BLaER1 treated with 17β-estradiol and CSF1 and Interleukin-3, amounts not matched to agents 10 nM and 100 nM (cell line): ENCODE results near the gene COMMD7.

Experiments
- H3K27ac ChIP-seq, 11 experiments: shearing (Covaris generic); formaldehyde crosslinking; 2 replicates each; pipeline ENCODE4 v1.8.1; 2022
- H3K27me3 ChIP-seq, 11 experiments: shearing (Covaris generic); formaldehyde crosslinking; 2 replicates each; pipeline ENCODE4 v1.8.1; 2022
- H3K36me3 ChIP-seq, 11 experiments: shearing (Covaris generic); formaldehyde crosslinking; 2 replicates each; pipeline ENCODE4 v1.8.1; 2022
- H3K4me1 ChIP-seq, 10 experiments: shearing (Covaris generic); formaldehyde crosslinking; 2 replicates each; pipeline ENCODE4 v1.8.1; 2022
- H3K4me2 ChIP-seq, 11 experiments: shearing (Covaris generic); formaldehyde crosslinking; 2 replicates each; pipeline ENCODE4 v1.8.1; 2022
- H3K4me3 ChIP-seq, 10 experiments: shearing (Covaris generic); formaldehyde crosslinking; 2 replicates each; pipeline ENCODE4 v1.8.1; 2022
- H3K9ac ChIP-seq, 11 experiments: shearing (Covaris generic); formaldehyde crosslinking; 2 replicates each; pipeline ENCODE4 v1.8.1; 2022
- H3K9me3 ChIP-seq, 11 experiments: shearing (Covaris generic); formaldehyde crosslinking; replicated peaks in 1 of 11; 2 replicates each; pipeline ENCODE4 v1.8.1; 2022
- H4K20me1 ChIP-seq, 11 experiments: shearing (Covaris generic); formaldehyde crosslinking; 2 replicates each; pipeline ENCODE4 v1.8.1; 2022
- Cebpa-rat ChIP-seq, 11 experiments: shearing (Covaris generic); IDR thresholded peaks; 2 replicates each; pipeline ENCODE4 v1.8.1; 2022

The COMMD7 gene

DNA sequence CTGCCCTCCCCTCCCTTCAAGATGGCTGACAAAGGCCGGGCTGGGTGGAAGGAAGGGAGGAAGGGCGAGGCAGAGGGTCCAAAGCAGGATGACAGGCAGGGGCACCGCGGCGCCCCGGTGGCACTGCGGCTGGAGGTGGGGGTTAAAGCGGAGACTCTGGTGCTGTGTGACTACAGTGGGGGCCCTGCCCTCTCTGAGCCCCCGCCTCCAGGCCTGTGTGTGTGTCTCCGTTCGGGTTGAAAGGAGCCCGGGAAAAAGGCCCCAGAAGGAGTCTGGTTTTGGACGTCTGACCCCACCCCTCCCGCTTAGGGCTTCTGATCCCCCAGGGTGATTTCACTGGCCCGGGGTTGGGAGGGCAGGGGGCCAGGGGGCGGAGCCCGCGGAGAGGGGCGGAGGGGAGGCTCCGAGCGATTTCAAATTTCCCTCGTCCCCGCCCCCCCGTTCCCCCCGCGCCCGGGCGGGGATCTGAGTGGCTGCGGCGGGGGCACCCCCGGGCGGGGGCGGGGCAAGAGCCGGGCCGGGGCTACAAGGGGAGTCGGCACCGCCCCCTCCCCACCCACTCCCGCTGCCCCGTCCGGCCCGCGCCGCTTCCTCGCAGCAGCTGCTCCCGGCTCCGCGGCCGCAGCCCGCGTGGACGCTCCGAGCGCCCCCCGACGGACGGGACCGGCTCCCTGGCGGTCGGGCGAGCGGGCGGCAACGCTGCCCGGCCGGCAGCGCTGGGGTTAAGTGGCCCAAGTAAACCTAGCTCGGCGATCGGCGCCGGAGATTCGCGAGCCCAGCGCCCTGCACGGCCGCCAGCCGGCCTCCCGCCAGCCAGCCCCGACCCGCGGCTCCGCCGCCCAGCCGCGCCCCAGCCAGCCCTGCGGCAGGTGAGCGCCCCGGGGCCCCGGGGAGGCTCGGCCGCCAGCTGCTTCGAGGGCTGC, 18.8 kb upstream of the COMMD7 start, which contains the start of gene DNMT3B:
DNMT3B (plus strand) TSS at position 555 of the 923 bp plus-strand sequence. CDS start 17,939 bp downstream, outside the sequence.
- Histone ChIP-seq H3K36me3 (no peaks in the 10 kb centered on the region), H3K9me3 (no peaks in the 10 kb centered on the region), H3K4me3 (peak within 1 kb of the TSS; percentile 77 to 95 (median 89)), H3K4me2 (peak within 1 kb of the TSS; percentile 88 to 100 (median 99)), H3K27me3 (peaks cover 24 to 32% (median 31%) of the 10 kb centered on the region in 11 experiments), H3K9ac (peak within 1 kb of the TSS; percentile 70 to 87 (median 84)), H4K20me1 (peaks cover 0 to 18% (median 10%) of the 10 kb centered on the region in 11 experiments; a peak in 9 of 22 replicates), H3K4me1 (peaks cover 18 to 40% (median 34%) of the 10 kb centered on the region in 10 experiments), H3K27ac (peak within 1 kb of the TSS; percentile 9 to 80 (median 70); a peak in 20 of 22 replicates)
- TF ChIP-seq Cebpa-rat (IDR thresholded peaks at IDR 0.05): no peak

DNA sequence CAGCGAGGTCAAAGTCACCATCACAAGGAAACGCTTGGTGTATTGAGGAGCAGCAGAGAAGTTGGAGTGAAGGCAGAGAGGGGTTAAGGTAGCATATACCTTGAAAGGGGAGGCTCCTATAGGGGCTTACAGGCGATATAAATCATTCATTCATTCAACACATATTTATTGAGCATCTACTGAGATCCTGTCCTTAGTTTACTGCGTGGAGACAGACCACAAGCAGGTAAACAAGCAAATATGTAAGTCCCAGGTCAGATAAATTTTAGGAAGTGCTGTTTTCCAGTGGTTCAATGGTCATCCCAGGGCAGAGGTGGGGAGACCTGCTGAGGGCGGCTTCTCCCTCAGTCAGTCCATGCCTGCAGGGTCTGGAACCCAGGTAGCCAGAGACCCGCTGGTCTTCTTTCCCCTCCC, 18.2 kb upstream of the COMMD7 start:
- Histone ChIP-seq H3K27me3 (peaks cover 24 to 32% (median 31%) of the 10 kb centered on the region in 11 experiments), H4K20me1 (peaks cover 0 to 18% (median 10%) of the 10 kb centered on the region in 11 experiments; a peak in 9 of 22 replicates), H3K36me3 (no peaks in the 10 kb centered on the region), H3K4me1 (peaks cover 18 to 40% (median 34%) of the 10 kb centered on the region in 10 experiments), H3K27ac (peak overlapping the region in 8 of 11 experiments; percentile 50 to 80 (median 68); a peak in 13 of 22 replicates), H3K9ac (peak overlapping the region; percentile 62 to 87 (median 84); a peak in 16 of 22 replicates), H3K4me3 (peak overlapping the region; percentile 77 to 95 (median 89)), H3K4me2 (peak overlapping the region; percentile 83 to 100 (median 98)), H3K9me3 (no peaks in the 10 kb centered on the region)
- no peak for TF ChIP-seq Cebpa-rat (IDR thresholded peaks at IDR 0.05)

GRCh38 chr20:32756156-32756555, 12.9 kb upstream of the COMMD7 start:
- Histone ChIP-seq H3K9me3 (no peaks in the 10 kb centered on the region), H3K27ac (no peak overlapping the region), H3K4me3 (no peak overlapping the region), H3K36me3 (no peaks in the 10 kb centered on the region), H3K4me2 (no peak overlapping the region), H4K20me1 (no peaks in the 10 kb centered on the region), H3K9ac (no peak overlapping the region), H3K27me3 (no peaks in the 10 kb centered on the region), H3K4me1 (peaks cover 0 to 9% (median 4%) of the 10 kb centered on the region in 10 experiments; a peak in 18 of 20 replicates)
- no peak for TF ChIP-seq Cebpa-rat (IDR thresholded peaks at IDR 0.05)

DNA sequence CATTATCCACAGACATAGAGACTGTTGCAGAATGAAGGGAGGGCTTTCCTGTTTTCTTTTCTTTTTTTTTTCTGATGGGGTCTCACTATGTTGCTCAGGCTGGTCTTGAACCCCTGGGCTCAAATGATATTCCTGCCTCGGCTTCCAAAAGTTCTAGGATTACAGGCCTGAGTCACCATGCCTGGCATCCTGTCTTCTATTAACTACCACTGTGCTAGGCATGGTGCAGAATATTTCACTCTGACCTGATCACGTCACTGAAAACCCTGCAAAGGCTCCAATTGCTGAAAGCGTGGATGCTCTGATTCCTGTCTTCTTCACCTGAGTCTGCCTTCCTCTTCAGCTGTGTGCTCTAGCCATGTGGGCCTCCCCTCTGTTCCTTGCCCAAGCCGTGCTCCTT, 10.5 kb upstream of the COMMD7 start:
- Histone ChIP-seq H4K20me1 (no peaks in the 10 kb centered on the region), H3K9me3 (no peaks in the 10 kb centered on the region), H3K4me2 (no peak overlapping the region), H3K27ac (no peak overlapping the region), H3K9ac (no peak overlapping the region), H3K4me3 (no peak overlapping the region), H3K36me3 (no peaks in the 10 kb centered on the region), H3K27me3 (no peaks in the 10 kb centered on the region), H3K4me1 (peaks cover 0 to 9% (median 0%) of the 10 kb centered on the region in 10 experiments; a peak in 6 of 20 replicates)
- TF ChIP-seq Cebpa-rat (IDR thresholded peaks at IDR 0.05): no peak

- peak overlapping the region in 3 of 11 experiments; percentile 1 to 21 (median 17); a peak in 3 of 22 replicates for H3K4me2 ChIP-seq
- TF ChIP-seq Cebpa-rat (IDR thresholded peaks at IDR 0.05): no peak
- no peaks in the 10 kb centered on the region for H3K27me3 ChIP-seq
- H3K4me3 ChIP-seq: no peak overlapping the region
- H4K20me1 ChIP-seq: no peaks in the 10 kb centered on the region
- H3K27ac ChIP-seq: no peak overlapping the region
- H3K36me3 ChIP-seq: no peaks in the 10 kb centered on the region
- peaks cover 0 to 9% (median 0%) of the 10 kb centered on the region in 10 experiments; a peak in 6 of 20 replicates for H3K4me1 ChIP-seq
- H3K9ac ChIP-seq: no peak overlapping the region
- H3K9me3 ChIP-seq: no peaks in the 10 kb centered on the region
Observed at GRCh38 chr20:32752458-32753250, 9.4 kb upstream of the COMMD7 start.

DNA sequence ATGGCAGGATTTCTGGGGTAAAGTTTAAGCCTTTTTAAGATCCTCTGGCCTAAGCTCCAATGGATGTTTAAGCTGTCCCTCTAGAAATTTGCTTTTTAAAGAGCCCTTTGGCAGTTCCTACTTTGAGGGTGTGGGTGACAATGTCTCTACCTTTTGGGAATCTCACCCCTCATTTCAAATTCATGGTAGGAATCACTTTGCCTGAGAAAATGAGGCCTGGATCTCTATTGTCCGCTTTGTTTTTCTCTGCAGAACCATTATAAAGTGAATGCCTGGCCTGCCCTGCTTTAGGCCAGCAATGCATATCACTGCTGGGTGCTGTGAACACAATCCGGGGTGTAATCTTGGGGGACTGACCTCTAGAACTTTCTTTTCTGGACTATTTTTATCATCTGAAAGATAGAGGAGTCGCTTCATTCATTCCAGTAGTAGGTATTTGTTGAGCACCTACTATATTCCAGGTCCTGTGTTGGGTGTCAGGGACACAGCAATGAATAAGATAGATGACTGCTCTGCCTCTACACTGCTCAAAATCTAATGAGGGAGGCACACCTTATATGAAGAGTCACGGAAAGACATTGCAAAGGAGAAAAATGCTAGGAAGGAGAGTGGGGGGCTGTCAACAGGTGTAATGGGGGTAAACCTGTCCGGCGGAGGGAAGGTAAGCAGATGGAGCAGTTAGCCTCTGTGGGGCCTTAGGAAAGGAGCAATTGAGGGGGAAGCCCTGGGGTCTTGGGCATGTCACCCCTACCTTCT, 8.6 kb upstream of the COMMD7 start:
- TF ChIP-seq Cebpa-rat (IDR thresholded peaks at IDR 0.05): no peak
- H3K36me3 ChIP-seq: no peaks in the 10 kb centered on the region
- no peaks in the 10 kb centered on the region for H4K20me1 ChIP-seq
- H3K4me3 ChIP-seq: no peak overlapping the region
- no peak overlapping the region for H3K4me2 ChIP-seq
- H3K9ac ChIP-seq: no peak overlapping the region
- no peak overlapping the region for H3K27ac ChIP-seq
- no peaks in the 10 kb centered on the region for H3K27me3 ChIP-seq
- no peaks in the 10 kb centered on the region for H3K9me3 ChIP-seq
- H3K4me1 ChIP-seq: peaks cover 0 to 11% (median 0%) of the 10 kb centered on the region in 10 experiments; a peak in 7 of 20 replicates

- no peak for TF ChIP-seq Cebpa-rat (IDR thresholded peaks at IDR 0.05)
- Histone ChIP-seq H3K9me3 (no peaks in the 10 kb centered on the region), H3K4me1 (peaks cover 0 to 17% (median 5%) of the 10 kb centered on the region in 10 experiments; a peak in 12 of 20 replicates), H3K27me3 (no peaks in the 10 kb centered on the region), H3K9ac (no peak overlapping the region), H3K36me3 (no peaks in the 10 kb centered on the region), H4K20me1 (no peaks in the 10 kb centered on the region), H3K4me3 (no peak overlapping the region), H3K4me2 (no peak overlapping the region), H3K27ac (no peak overlapping the region)
Observed at GRCh38 chr20:32751293-32751692, 8.0 kb upstream of the COMMD7 start.

DNA sequence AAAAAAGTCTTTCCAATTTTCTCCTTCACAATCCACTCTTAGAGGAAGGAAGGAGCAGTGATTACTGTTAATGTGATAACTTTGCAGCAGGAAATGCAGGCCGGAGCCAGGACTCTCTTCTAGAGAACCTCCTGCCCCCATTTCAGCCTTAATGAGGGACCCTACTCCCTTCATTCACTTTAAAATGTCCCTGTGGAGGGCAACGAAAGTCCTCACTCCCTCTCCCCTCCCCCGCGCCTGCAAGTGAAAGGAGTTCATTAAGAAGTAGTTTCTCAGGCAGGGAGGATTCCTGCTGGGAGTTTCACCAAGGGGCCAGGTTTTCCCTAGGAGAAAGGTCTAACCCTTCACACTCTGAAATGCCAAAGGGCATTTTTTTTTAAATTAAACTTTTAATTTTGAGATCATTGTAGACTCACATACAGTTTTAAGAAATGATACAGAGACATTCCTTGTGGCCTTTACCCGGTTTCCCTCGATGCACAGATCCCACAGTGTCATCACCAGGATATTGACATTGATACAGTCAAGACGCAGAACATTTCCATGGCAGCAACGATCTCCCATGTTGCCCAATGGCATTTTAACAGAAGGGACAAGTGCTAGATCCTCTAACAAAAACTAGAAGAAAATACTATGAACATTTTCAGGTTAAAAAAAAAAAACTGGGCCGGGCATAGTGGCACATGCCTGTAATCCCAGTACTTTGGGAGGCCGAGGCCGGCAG, 6.8 kb upstream of the COMMD7 start:
- Histone ChIP-seq H3K4me2 (no peak overlapping the region), H3K36me3 (no peaks in the 10 kb centered on the region), H3K9me3 (no peaks in the 10 kb centered on the region), H3K27ac (no peak overlapping the region), H3K4me3 (no peak overlapping the region), H3K4me1 (peaks cover 4 to 29% (median 13%) of the 10 kb centered on the region in 10 experiments; a peak in 19 of 20 replicates), H3K27me3 (no peaks in the 10 kb centered on the region), H4K20me1 (no peaks in the 10 kb centered on the region), H3K9ac (no peak overlapping the region)
- no peak for TF ChIP-seq Cebpa-rat (IDR thresholded peaks at IDR 0.05)
